Gastrocnemius medialis (tissue), 4 donors: ENCODE measurements around the gene TMPRSS11B. TPM values are rescaled to one million over a fixed set of nuclear protein-coding genes. Genes with fewer than 3 reads are reported as not detected.
"Not testable (repeated sequence)": the region's sequence is repeated elsewhere in the genome, so short reads cannot be mapped to it uniquely, and the experiment has no call there.

Experiments
- ATAC-seq, 2 donors: fragments of 150-250 bp; one replicate each; pipeline ENCODE4 v1.9.1; 2016
- DNase-seq, 2 donors: peaks; one replicate each; pipeline ENCODE4 v3.0.0-alpha.2; 2019
- H3K27ac ChIP-seq, 4 donors: fragments of 200-600 bp; sonication (generic); 1 replicate in 1 of 4; 2 replicates in 3 of 4; pipeline ENCODE4 v1.5.1; 2016 to 2018; ENCODE audit warnings: mild to moderate bottlenecking in 2 of 4, moderate library complexity in 1 of 4
- H3K27me3 ChIP-seq, 3 donors: fragments of 200-600 bp; sonication (generic) in 2 of 3; 1 replicate in 1 of 3; 2 replicates in 2 of 3; pipeline versions ENCODE4 v1.5.1 to v1.6.0; 2016 to 2019; ENCODE audit warnings: mild to moderate bottlenecking in 1 of 3, moderate library complexity in 1 of 3
- H3K36me3 ChIP-seq, 2 donors: fragments of 200-600 bp; sonication (generic) in 1 of 2; one replicate each; pipeline ENCODE4 v1.5.1; 2017 to 2018
- H3K4me1 ChIP-seq, 2 donors: fragments of 200-600 bp; sonication (generic) in 1 of 2; one replicate each; pipeline ENCODE4 v1.5.1; 2016 to 2017; ENCODE audit warnings: mild to moderate bottlenecking in 2 of 2
- H3K4me3 ChIP-seq, 4 donors: fragments of 200-600 bp; sonication (generic) in 3 of 4; 1 replicate in 1 of 4; 2 replicates in 3 of 4; pipeline ENCODE4 v1.5.1; 2016 to 2019; ENCODE audit warnings: mild to moderate bottlenecking in 2 of 4
- H3K9me3 ChIP-seq, 3 donors: fragments of 200-600 bp; sonication (generic) in 2 of 3; 1 replicate in 1 of 3; 2 replicates in 2 of 3; pipeline ENCODE4 v1.5.1; 2016 to 2019
- CTCF ChIP-seq, 5 experiments: fragments of 450-650 bp in 3 of 5; fragments of 200-600 bp in 2 of 5; sonication (generic) in 2 of 5; IDR thresholded peaks in 4 of 5; conservative IDR thresholded peaks in 1 of 5; 1 replicate in 4 of 5; 2 replicates in 1 of 5; pipeline ENCODE4 v1.5.1; 2016 to 2019; ENCODE audit warnings: antibody characterized with exemption in 5 of 5, mild to moderate bottlenecking in 3 of 5, moderate library complexity in 3 of 5
- POLR2A ChIP-seq, 2 donors: fragments of 450-650 bp; IDR thresholded peaks; one replicate each; pipeline ENCODE4 v1.6.1; 2017; ENCODE audit warnings: antibody characterized with exemption in 2 of 2, mild to moderate bottlenecking in 2 of 2, moderate library complexity in 2 of 2
- in situ Hi-C, 4 donors: fragments of 200-750 bp; cut with MboI; loops; one replicate each; pipeline versions ENCODE4 v1.15.0 to v1.8.0; 2017; ENCODE audit warnings: low sequenced_read_pairs in 4 of 4
- intact Hi-C: fragments of 100-400 bp; cut with DNase I; formaldehyde crosslinking; loops from one replicate; pipeline ENCODE4 v1.15.1; 2023; ENCODE audit warnings: low total_unique reads
- total RNA-seq, 4 donors: library from RNA; depleted of rRNA; stranded (reverse); fragments of >200 nt; gene quantifications; one replicate each; pipeline versions ENCODE4 v1.1.0 to v1.2.3, GENCODE V29; 2016

The TMPRSS11B gene
- total RNA-seq, 4 donors from 2014 or later, result not detected

- Histone ChIP-seq H3K4me1 (no peaks in the 10 kb centered on the region), H3K27me3 (no peaks in the 10 kb centered on the region), H3K27ac (no peak overlapping the region), H3K36me3 (no peaks in the 10 kb centered on the region), H3K4me3 (no peak overlapping the region), H3K9me3 (no peaks in the 10 kb centered on the region)
- in situ Hi-C loops (no loop called here), intact Hi-C loops (no loop called here)
- ATAC-seq, result no peak
- DNase-seq, result no peak
- TF ChIP-seq CTCF (IDR thresholded peaks at IDR 0.05 in 4 of 5, conservative IDR thresholded peaks at IDR 0.05 in 1 of 5), result no peak
- TF ChIP-seq POLR2A (IDR thresholded peaks at IDR 0.05), result no peak
Observed at GRCh38 chr4:68216501-68216900, 29.0 kb downstream of the TMPRSS11B start.

- in situ Hi-C loops (no loop called here), intact Hi-C loops (no loop called here)
- DNase-seq (no peak), ATAC-seq (no peak)
- Histone ChIP-seq H3K4me3 (no peak overlapping the region), H3K9me3 (peaks cover 0 to 3% (median 0%) of the 10 kb centered on the region in 3 donors), H3K27ac (no peak overlapping the region), H3K27me3 (no peaks in the 10 kb centered on the region), H3K36me3 (no peaks in the 10 kb centered on the region), H3K4me1 (no peaks in the 10 kb centered on the region)
- no peak for TF ChIP-seq CTCF (IDR thresholded peaks at IDR 0.05 in 4 of 5, conservative IDR thresholded peaks at IDR 0.05 in 1 of 5)
- no peak for TF ChIP-seq POLR2A (IDR thresholded peaks at IDR 0.05)
Observed at GRCh38 chr4:68209003-68209402, 36.5 kb downstream of the TMPRSS11B start.

- H3K4me1 ChIP-seq, H3K27ac ChIP-seq, H3K36me3 ChIP-seq, intact Hi-C loops, DNase-seq, H3K27me3 ChIP-seq, H3K9me3 ChIP-seq, H3K4me3 ChIP-seq, ATAC-seq, in situ Hi-C loops: not testable (repeated sequence)
Observed at GRCh38 chr4:68194305-68194704, 51.2 kb downstream of the TMPRSS11B start.

- Histone ChIP-seq H3K4me1 (no peaks in the 10 kb centered on the region), H3K36me3 (no peaks in the 10 kb centered on the region), H3K27me3 (no peaks in the 10 kb centered on the region), H3K9me3 (no peaks in the 10 kb centered on the region), H3K27ac (no peak overlapping the region), H3K4me3 (no peak overlapping the region)
- in situ Hi-C loops, result no loop called here
- intact Hi-C loops, result no loop called here
- ATAC-seq, result no peak
- no peak for TF ChIP-seq CTCF (IDR thresholded peaks at IDR 0.05 in 4 of 5, conservative IDR thresholded peaks at IDR 0.05 in 1 of 5)
- no peak for TF ChIP-seq POLR2A (IDR thresholded peaks at IDR 0.05)
- no peak for DNase-seq
Observed at GRCh38 chr4:68193194-68193593, 52.3 kb downstream of the TMPRSS11B start.

- in situ Hi-C loops, result no loop called here
- Histone ChIP-seq H3K4me1 (no peaks in the 10 kb centered on the region), H3K27me3 (no peaks in the 10 kb centered on the region), H3K36me3 (no peaks in the 10 kb centered on the region), H3K4me3 (no peak overlapping the region), H3K9me3 (no peaks in the 10 kb centered on the region), H3K27ac (no peak overlapping the region)
- TF ChIP-seq CTCF (IDR thresholded peaks at IDR 0.05 in 4 of 5, conservative IDR thresholded peaks at IDR 0.05 in 1 of 5) (no peak), POLR2A (IDR thresholded peaks at IDR 0.05) (no peak)
- intact Hi-C loops, result no loop called here
- ATAC-seq (no peak), DNase-seq (no peak)
Observed at GRCh38 chr4:68187145-68187544, 58.3 kb downstream of the TMPRSS11B start.
